Measurements from ENCODE around the gene ADNP2.
"Not testable (repeated sequence)": the region's sequence is repeated elsewhere in the genome, so short reads cannot be mapped to it uniquely, and the experiment has no call there.

ADNP2 gene

GRCh38 chr18:80145196-80145804 is 36.2 kb downstream of the ADNP2 start:
- no peak for DNase-seq

GRCh38 chr18:80147037-80147417 is 38.0 kb downstream of the ADNP2 start:
- DNase-seq = no peak

GRCh38 chr18:80147418-80148325 is 38.6 kb downstream of the ADNP2 start:
- DNase-seq = peak; percentile 60

GRCh38 chr18:80148326-80149199 is 39.5 kb downstream of the ADNP2 start:
- no peak for DNase-seq

GRCh38 chr18:80149667-80150066 is 40.6 kb downstream of the ADNP2 start:
- no peak for DNase-seq

- peak; percentile 22 for DNase-seq
Measured at GRCh38 chr18:80154293-80154692, 45.2 kb downstream of the ADNP2 start.

- DNase-seq = peak; percentile 43
Measured at GRCh38 chr18:80157708-80158343, 48.8 kb downstream of the ADNP2 start.

GRCh38 chr18:80158365-80158764 is 49.3 kb downstream of the ADNP2 start:
- no peak for DNase-seq

GRCh38 chr18:80159713-80160636 is 50.9 kb downstream of the ADNP2 start:
- peak; percentile 24 for DNase-seq

- no peak for DNase-seq
Measured at GRCh38 chr18:80161781-80162417, 52.8 kb downstream of the ADNP2 start.

- DNase-seq = no peak
Measured at GRCh38 chr18:80163183-80163582, 54.1 kb downstream of the ADNP2 start.

- DNase-seq = not testable (repeated sequence)
Measured at GRCh38 chr18:80164727-80165355, 55.8 kb downstream of the ADNP2 start.

GRCh38 chr18:80166240-80166639 is 57.2 kb downstream of the ADNP2 start:
- DNase-seq = no peak

- DNase-seq = no peak
Measured at GRCh38 chr18:80166725-80167124, 57.7 kb downstream of the ADNP2 start.

- no peak for DNase-seq
Measured at GRCh38 chr18:80167331-80167730, 58.3 kb downstream of the ADNP2 start.

- DNase-seq = no peak
Measured at GRCh38 chr18:80167931-80168330, 58.9 kb downstream of the ADNP2 start.

GRCh38 chr18:80168346-80168745 is 59.3 kb downstream of the ADNP2 start:
- DNase-seq = no peak

GRCh38 chr18:80168982-80169381 is 59.9 kb downstream of the ADNP2 start:
- no peak for DNase-seq

- no peak for DNase-seq
Measured at GRCh38 chr18:80169607-80170006, 60.5 kb downstream of the ADNP2 start.

GRCh38 chr18:80170395-80171053 is 61.5 kb downstream of the ADNP2 start:
- no peak for DNase-seq
